Smooth muscle cell (in vitro differentiated cells): Measurements from ENCODE around the gene HCN1. TPM values are rescaled to one million over a fixed set of nuclear protein-coding genes. Genes with fewer than 3 reads are reported as not detected.
A peak's percentile ranks its signal among the peaks of the same experiment; 100 is the strongest.

ENCODE experiments used
- DNase-seq: peaks from one replicate; lab custom pipeline; 2025; ENCODE audit not compliant: unreplicated experiment; lab: John Stamatoyannopoulos, UW
- H2AFZ ChIP-seq: fragments of 200-600 bp; sonication (generic); 2 replicates; pipeline ENCODE4 v1.6.0; 2016; ENCODE audit warnings: antibody characterized with exemption, low read depth, mild to moderate bottlenecking
- H3F3A ChIP-seq: fragments of 200-600 bp; sonication (generic); 2 replicates; pipeline ENCODE4 v1.6.0; 2017; ENCODE audit warnings: antibody characterized with exemption, low read depth
- H3K27ac ChIP-seq: fragments of 200-600 bp; sonication (generic); 2 replicates; pipeline ENCODE4 v1.5.1; 2016; ENCODE audit warnings: low read depth, mild to moderate bottlenecking
- H3K27me3 ChIP-seq: fragments of 200-600 bp; sonication (generic); 2 replicates; pipeline ENCODE4 v1.6.1; 2016; ENCODE audit warnings: low read depth, mild to moderate bottlenecking
- H3K36me3 ChIP-seq: fragments of 200-600 bp; sonication (generic); 2 replicates; pipeline ENCODE4 v1.5.1; 2016; ENCODE audit warnings: low read depth
- H3K4me1 ChIP-seq: fragments of 200-600 bp; sonication (generic); 2 replicates; pipeline ENCODE4 v1.5.1; 2016; ENCODE audit warnings: low read depth
- H3K4me2 ChIP-seq: fragments of 200-600 bp; sonication (generic); 2 replicates; pipeline ENCODE4 v1.6.0; 2016; ENCODE audit warnings: mild to moderate bottlenecking
- H3K4me3 ChIP-seq: fragments of 200-600 bp; sonication (generic); 2 replicates; pipeline ENCODE4 v1.5.1; 2016; ENCODE audit warnings: mild to moderate bottlenecking
- H3K79me2 ChIP-seq: fragments of 200-600 bp; sonication (generic); 2 replicates; pipeline ENCODE4 v1.6.0; 2016; ENCODE audit warnings: low read depth, mild to moderate bottlenecking
- H3K9ac ChIP-seq: fragments of 200-600 bp; sonication (generic); 2 replicates; pipeline ENCODE4 v1.6.0; 2016; ENCODE audit warnings: low read depth
- H3K9me3 ChIP-seq: fragments of 200-600 bp; sonication (generic); replicated peaks from 2 replicates; pipeline ENCODE4 v1.5.1; 2016; ENCODE audit warnings: low read depth
- H4K20me1 ChIP-seq: fragments of 200-600 bp; sonication (generic); 2 replicates; pipeline ENCODE4 v1.6.0; 2016; ENCODE audit warnings: low read depth
- WGBS: methylation state at CpG from one replicate; pipeline ENCODE4 v1.1.7; 2016; ENCODE audit warnings: low lambda C conversion rate; 5-methylcytosine and 5-hydroxymethylcytosine counted together
- polyA plus RNA-seq: library from polyadenylated mRNA; unstranded; fragments of >200 nt; fragmentation: Nextera tagmentation; extraction: Ambion mirVana; gene quantifications from 2 replicates; pipeline ENCODE4 v1.2.1, GENCODE V29; 2016
- total RNA-seq: library from RNA; depleted of rRNA; stranded (reverse); fragments of >200 nt; gene quantifications from 2 replicates; pipeline ENCODE4 v1.2.3, GENCODE V29; 2014
- TF ChIP-seq, protein P1 (sequence below): fragments of 200-600 bp; sonication (generic); IDR thresholded peaks from 2 replicates; pipeline ENCODE4 v1.5.1; 2017; ENCODE audit warnings: borderline replicate concordance, mild to moderate bottlenecking, antibody characterized with exemption; ENCODE audit not compliant: insufficient read depth, poor library complexity, severe bottlenecking

Gene HCN1
- total RNA-seq (not detected in 2 replicates), polyA plus RNA-seq (not detected in 2 replicates)

DNA sequence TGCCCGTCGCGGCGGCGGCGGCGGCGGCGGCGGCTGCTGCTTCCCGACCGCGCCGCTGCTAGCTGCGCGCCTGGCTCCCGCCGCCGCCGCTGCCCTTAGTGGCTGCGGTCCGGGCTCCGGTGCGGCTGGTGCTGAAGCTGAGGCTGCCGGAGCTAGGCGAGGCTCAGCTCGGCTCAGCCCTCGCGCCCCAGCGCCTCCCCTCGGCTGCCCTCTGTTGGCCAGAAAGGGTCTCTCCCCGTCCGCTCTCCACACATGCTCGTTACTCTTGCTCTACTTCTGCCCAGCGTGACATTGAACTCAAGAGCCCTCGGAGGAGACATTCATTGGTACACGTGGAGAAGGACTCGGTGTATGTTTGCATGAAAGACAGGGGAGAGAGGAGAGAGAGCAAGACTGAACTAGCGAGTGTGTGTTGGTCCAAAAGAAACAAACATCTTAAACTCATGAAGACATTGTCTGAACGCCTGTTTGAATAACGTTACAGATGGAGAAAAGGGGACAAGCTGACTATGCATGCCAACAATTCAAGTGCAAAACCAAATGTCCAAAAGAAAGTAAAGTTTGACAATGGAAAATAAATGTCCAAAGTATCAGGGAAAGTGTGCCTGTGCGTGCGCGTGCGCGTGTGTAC is at the start of gene HCN1:
Gene HCN1, minus strand, starts transcription at position 175 of the 631 bp plus-strand sequence.
- no peaks in the 10 kb centered on the region for H3K79me2 ChIP-seq
- H3K36me3 ChIP-seq = no peaks in the 10 kb centered on the region
- H2AFZ ChIP-seq = no peak within 1 kb of the TSS
- no peaks in the 10 kb centered on the region for H3F3A ChIP-seq
- no peaks in the 10 kb centered on the region for H3K4me1 ChIP-seq
- WGBS = 31% methylated on average over 21 of the region's 46 CpGs
- peak; percentile 27 for DNase-seq
- no peaks in the 10 kb centered on the region for H3K9me3 ChIP-seq
- peak within 1 kb of the TSS; percentile 83 for H3K4me2 ChIP-seq
- H3K27ac ChIP-seq = no peak within 1 kb of the TSS
- H3K9ac ChIP-seq = no peak within 1 kb of the TSS
- H3K4me3 ChIP-seq = peak within 1 kb of the TSS; percentile 36
- H3K27me3 ChIP-seq = peaks cover 30% of the 10 kb centered on the region
- TF ChIP-seq, protein P1, sequence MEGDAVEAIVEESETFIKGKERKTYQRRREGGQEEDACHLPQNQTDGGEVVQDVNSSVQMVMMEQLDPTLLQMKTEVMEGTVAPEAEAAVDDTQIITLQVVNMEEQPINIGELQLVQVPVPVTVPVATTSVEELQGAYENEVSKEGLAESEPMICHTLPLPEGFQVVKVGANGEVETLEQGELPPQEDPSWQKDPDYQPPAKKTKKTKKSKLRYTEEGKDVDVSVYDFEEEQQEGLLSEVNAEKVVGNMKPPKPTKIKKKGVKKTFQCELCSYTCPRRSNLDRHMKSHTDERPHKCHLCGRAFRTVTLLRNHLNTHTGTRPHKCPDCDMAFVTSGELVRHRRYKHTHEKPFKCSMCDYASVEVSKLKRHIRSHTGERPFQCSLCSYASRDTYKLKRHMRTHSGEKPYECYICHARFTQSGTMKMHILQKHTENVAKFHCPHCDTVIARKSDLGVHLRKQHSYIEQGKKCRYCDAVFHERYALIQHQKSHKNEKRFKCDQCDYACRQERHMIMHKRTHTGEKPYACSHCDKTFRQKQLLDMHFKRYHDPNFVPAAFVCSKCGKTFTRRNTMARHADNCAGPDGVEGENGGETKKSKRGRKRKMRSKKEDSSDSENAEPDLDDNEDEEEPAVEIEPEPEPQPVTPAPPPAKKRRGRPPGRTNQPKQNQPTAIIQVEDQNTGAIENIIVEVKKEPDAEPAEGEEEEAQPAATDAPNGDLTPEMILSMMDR = peak; percentile 81
- no peaks in the 10 kb centered on the region for H4K20me1 ChIP-seq

DNA sequence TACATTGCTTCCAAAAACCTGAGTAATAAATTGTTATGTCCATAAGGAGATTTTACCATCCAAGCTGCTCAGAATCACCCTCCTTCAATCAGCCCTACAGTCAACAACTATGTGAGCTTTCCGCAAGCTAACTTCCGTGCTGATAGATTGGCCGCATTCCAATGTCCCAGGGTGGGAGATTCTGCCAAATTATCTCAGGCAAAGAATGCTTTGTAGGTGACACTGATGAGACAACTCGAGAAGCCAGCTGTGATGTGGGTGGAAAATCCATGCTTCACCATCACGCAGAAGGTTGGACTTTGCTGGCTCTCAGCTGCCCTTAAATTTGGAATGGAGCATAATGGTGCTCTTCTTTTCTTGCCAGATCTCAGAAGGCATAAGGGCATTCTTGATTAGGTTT is 44.9 kb upstream of the HCN1 start:
- no peak for DNase-seq
- 53% methylated on average over 5 of the region's 5 CpGs for WGBS
- H3K4me2 ChIP-seq = no peak overlapping the region
- H4K20me1 ChIP-seq = no peaks in the 10 kb centered on the region
- H3K36me3 ChIP-seq = no peaks in the 10 kb centered on the region
- H2AFZ ChIP-seq = no peak overlapping the region
- H3K4me1 ChIP-seq = no peaks in the 10 kb centered on the region
- H3K27me3 ChIP-seq = no peaks in the 10 kb centered on the region
- no peaks in the 10 kb centered on the region for H3K79me2 ChIP-seq
- TF ChIP-seq, protein P1 = no peak
- H3K4me3 ChIP-seq = no peak overlapping the region
- H3K9ac ChIP-seq = no peak overlapping the region
- H3K27ac ChIP-seq = no peak overlapping the region
- no peaks in the 10 kb centered on the region for H3F3A ChIP-seq
- H3K9me3 ChIP-seq = no peaks in the 10 kb centered on the region

DNA sequence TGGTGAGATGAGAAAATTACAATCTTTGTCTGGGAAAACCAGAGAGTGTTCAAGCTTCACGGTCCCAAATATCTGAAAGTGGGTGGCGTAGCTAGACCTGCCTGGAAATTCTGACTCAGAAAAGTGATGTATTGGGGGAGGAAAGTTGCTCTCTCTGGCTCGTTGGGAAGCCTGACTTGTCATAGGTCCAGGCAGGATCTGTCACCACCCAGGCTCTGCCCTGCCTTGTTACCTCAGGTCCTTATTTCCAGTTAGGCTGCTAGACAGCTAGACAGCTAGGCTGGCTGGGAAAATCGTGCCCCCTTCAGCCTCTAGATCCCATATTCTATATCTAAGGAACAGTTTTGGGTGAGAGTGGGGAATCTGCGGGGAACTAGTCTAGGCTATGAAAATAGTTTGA is 41.0 kb upstream of the HCN1 start:
- Histone ChIP-seq H3K9me3 (no peaks in the 10 kb centered on the region), H3K27me3 (no peaks in the 10 kb centered on the region), H3K36me3 (no peaks in the 10 kb centered on the region), H3K9ac (no peak overlapping the region), H3K4me3 (no peak overlapping the region), H3K4me1 (no peaks in the 10 kb centered on the region), H4K20me1 (no peaks in the 10 kb centered on the region), H2AFZ (no peak overlapping the region), H3K27ac (no peak overlapping the region), H3K79me2 (no peaks in the 10 kb centered on the region), H3K4me2 (no peak overlapping the region), H3F3A (no peaks in the 10 kb centered on the region)
- TF ChIP-seq, protein P1 = no peak
- 72% methylated on average over 5 of the region's 5 CpGs for WGBS
- DNase-seq = no peak

DNA sequence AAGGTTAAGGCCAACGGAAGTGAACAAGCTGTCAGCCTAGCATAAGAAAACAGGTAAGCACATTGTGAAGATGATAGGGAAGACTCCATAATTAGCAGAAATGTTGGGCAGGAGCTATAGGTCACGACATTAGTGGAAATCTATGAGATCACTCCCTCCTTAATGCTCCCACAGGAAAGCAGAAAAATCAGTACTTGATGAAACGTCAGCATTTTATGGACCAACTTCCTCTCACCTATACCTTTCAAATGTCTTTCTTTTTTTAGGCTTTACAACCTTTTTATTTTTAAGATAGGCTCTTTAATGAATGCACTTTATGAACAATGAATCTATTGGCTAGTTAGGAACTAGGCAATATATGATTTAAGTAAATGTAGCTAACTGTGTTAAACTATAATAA is 29.4 kb upstream of the HCN1 start:
- WGBS = 75% methylated on average over 3 of the region's 3 CpGs
- Histone ChIP-seq H3K4me1 (no peaks in the 10 kb centered on the region), H3K27me3 (no peaks in the 10 kb centered on the region), H3K4me2 (no peak overlapping the region), H3K27ac (no peak overlapping the region), H2AFZ (no peak overlapping the region), H3K36me3 (no peaks in the 10 kb centered on the region), H3K4me3 (no peak overlapping the region), H4K20me1 (no peaks in the 10 kb centered on the region), H3K79me2 (no peaks in the 10 kb centered on the region), H3K9ac (no peak overlapping the region), H3K9me3 (no peaks in the 10 kb centered on the region), H3F3A (no peaks in the 10 kb centered on the region)
- TF ChIP-seq, protein P1 = no peak
- no peak for DNase-seq
